Measurements from ENCODE around the gene FOXN4.

FOXN4 gene

DNA sequence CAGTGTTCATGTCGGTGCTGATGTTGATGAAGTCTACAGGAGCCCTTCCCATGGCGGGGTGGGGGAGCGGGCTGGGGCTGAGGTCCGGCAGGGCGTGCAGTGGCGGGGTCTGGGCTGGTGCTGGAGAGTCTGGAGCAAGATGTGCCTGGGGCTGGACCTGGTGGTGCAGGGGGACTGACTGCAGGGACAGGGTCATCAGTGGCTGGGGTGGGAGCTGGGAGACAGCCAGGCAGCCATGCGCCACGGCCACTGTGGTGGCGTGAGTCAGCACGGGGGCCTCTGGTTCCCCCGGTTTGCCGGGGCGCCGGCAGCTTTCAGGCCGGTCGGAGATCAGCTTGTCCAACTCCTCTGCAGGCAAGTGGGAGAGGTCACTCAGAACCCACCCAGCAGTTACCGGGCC, 27.6 kb downstream of the FOXN4 start:
- DNase-seq (ENCODE audit: low read depth in 2 of 2): no peak

DNA sequence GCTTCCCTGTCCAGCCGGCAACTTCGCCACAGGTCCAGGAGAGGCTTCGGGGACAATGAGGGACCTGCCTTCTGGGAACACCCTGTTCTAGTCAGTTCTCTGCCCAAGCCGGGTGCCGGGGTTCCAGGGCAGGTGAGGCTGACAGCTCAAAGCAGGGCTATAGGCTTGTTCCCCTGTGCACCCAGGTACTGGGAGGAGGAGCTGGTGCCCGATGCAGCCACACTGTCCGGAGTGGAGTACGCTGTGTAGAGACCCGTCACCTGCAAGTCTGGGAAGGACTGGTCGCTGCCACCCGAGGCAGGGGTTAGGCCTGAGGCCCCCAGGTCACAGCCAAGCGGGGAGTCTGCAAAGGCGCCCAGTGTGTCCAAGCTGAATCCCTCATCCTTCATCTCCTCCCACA, 29.6 kb downstream of the FOXN4 start:
- DNase-seq (ENCODE audit: low read depth in 2 of 2): no peak

GRCh38 chr12:109278912-109279311, 30.2 kb downstream of the FOXN4 start:
- no peak for DNase-seq (ENCODE audit: low read depth in 2 of 2)

GRCh38 chr12:109277899-109278762, 31.0 kb downstream of the FOXN4 start:
- no peak for DNase-seq (ENCODE audit: low read depth in 2 of 2)

GRCh38 chr12:109277255-109277898, 31.7 kb downstream of the FOXN4 start:
- DNase-seq (ENCODE audit: low read depth in 2 of 2): no peak

GRCh38 chr12:109276160-109276559, 32.9 kb downstream of the FOXN4 start:
- no peak for DNase-seq (ENCODE audit: low read depth in 2 of 2)

GRCh38 chr12:109275173-109275572, 33.9 kb downstream of the FOXN4 start:
- DNase-seq (ENCODE audit: low read depth in 2 of 2): no peak

GRCh38 chr12:109274381-109274780, 34.7 kb downstream of the FOXN4 start:
- no peak for DNase-seq (ENCODE audit: low read depth in 2 of 2)

GRCh38 chr12:109273354-109273753, 35.7 kb downstream of the FOXN4 start:
- DNase-seq (ENCODE audit: low read depth in 2 of 2): no peak

DNA sequence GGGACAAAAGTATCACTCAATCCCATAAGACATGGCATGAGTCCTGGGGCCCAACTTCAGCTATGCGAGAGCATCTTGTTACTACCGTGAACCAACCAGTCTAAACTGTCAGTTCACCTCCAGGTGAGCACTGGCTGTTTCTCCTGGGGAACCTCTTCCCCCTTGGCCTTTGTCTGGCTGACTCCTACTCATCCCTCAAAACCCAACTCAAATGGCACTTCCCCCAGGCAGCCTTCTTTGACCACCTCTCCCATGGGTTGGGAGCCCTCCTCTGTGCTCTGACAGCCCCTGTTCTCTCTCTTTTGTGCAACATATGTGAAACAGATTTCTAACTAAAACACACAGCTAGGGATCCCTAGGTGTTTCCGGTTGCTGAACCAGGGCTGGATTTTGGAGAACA, 37.7 kb downstream of the FOXN4 start:
- no peak for DNase-seq (ENCODE audit: low read depth in 2 of 2)

- no peak for DNase-seq (ENCODE audit: low read depth in 2 of 2)
These were observed 38.6 kb downstream of the FOXN4 start for GRCh38 chr12:109270494-109270893.

DNA sequence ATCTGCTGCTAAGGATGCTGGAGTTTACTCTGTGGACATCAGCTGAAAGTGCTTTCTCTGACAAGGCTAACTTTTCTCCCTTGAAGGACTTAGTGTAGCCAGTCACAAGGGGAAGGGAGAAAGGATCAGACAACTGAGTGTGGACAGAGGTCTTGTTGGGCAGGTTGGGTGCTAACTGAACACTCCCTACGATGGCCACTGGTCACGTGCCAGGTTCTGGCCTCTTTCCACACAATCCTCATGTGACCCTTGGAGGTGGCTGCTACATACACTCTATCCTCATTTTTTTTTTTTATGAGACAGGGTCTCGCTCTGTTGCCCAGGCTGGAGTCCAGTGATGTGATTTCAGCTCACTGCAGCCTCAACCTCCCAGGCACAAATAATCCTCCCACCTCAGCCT, 39.7 kb downstream of the FOXN4 start:
- DNase-seq (ENCODE audit: low read depth in 2 of 2): no peak

GRCh38 chr12:109268896-109269295, 40.2 kb downstream of the FOXN4 start:
- no peak for DNase-seq (ENCODE audit: low read depth in 2 of 2)

- no peak for DNase-seq (ENCODE audit: low read depth in 2 of 2)
These were observed 41.7 kb downstream of the FOXN4 start for GRCh38 chr12:109267361-109267760.

- DNase-seq (ENCODE audit: low read depth in 2 of 2): no peak
These were observed 42.8 kb downstream of the FOXN4 start for GRCh38 chr12:109266106-109266879.

DNA sequence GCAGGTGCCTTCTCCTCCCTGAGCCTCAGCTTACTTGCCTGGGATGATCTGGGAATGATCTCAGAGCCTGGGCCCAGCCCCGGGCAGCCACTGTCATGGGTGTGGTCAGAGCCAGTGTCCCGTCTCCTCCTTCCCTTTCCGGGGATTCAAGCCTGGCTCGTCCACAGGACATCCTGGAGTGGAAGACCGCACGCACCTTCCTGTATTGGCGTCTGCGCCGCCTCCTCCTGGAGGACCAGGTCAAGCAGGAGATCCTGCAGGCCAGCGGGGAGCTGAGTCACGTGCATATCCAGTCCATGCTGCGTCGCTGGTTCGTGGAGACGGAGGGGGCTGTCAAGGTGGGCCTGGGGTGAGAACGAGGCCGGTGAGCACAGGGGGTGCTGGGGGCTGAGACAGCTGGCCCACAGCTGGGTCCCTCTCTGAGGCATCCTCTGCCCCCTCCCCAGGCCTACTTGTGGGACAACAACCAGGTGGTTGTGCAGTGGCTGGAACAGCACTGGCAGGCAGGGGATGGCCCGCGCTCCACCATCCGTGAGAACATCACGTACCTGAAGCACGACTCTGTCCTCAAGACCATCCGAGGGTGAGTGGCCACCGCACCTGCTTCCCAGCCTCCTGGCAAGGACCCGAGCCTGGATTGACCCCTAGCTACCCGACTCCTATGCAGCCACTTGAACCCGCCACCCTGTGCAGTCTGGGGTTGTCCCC, 44.0 kb downstream of the FOXN4 start:
- DNase-seq (ENCODE audit: low read depth in 2 of 2): no peak

DNA sequence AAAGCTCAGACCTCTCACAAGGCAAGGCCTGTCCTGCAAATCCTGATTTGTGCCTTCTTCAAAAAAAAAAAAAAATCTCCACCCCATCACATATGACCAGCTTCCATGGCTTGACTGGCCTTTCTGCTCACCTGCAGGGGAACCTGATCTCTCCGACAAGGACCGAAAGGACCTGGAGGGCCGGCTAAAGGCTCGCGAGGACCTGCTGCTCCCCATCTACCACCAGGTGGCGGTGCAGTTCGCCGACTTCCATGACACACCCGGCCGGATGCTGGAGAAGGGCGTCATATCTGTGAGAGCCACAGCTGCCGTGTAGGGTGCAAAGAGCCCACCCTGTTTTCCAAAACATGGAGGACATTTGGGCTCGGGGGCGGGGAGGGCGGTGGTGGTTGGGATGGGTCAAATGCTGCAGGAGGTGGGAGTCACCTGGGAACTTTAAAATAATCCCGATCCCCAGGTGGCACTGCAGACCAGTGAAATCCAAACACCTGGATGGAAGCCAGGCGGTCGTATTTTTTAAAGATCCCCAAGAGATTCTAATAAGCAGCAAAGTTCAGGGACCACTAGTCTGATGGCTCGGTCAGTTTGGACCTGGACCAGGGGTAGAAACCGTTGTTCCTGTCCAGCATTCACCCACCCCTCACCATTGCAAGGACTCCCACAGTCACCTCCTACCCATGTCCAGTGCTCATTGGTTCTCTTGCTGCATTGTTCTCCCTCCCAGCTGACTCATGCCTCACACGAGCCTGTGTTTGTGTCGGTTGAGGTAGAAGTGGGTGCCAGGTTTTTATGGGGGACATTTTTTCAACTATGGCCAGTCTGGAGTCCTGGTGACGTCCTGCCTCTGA, 44.8 kb downstream of the FOXN4 start:
- peak; percentile 16 to 33 for DNase-seq (ENCODE audit: low read depth in 2 of 2)

DNA sequence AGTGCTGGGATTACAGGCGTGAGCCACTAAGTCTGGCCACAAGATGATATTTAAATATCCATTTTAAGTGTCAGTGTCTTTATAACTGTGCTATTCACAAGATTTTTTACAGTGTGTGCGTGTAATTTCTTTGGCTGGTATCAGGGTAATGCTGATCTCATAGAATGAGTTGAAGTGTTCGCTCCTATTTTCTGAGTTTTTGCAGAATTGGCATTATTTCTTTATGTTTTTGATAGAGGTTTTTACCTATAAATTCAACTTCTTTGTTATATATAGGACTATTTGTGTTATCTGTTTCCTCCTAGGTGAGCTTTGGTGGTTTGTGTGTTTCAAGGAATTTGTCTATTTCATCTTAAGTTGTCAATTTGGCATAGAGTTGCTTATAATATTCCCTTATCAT, 45.6 kb downstream of the FOXN4 start:
- DNase-seq (ENCODE audit: low read depth in 2 of 2): no peak

- DNase-seq (ENCODE audit: low read depth in 2 of 2): no peak
These were observed 47.1 kb downstream of the FOXN4 start for GRCh38 chr12:109261939-109262338.

DNA sequence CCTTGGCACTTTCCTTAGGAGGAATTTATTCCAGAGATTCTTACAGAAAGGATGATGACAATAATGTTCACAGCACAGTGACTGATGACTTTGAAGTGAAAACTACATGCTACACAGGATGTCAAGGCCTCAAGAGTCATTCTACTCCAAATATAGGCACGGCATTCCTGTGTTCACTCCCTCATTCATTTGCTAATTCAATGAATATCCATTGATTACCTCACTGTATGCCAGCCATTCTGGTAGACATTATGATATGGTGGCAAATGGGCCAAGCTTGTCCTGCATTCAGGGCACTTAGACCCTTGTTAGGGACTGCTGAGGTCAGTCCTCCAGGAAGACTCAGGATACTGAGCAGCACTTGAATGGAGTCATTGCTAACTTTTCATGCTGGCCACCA, 48.0 kb downstream of the FOXN4 start:
- no peak for DNase-seq (ENCODE audit: low read depth in 2 of 2)

GRCh38 chr12:109259545-109259895, 49.6 kb downstream of the FOXN4 start:
- DNase-seq (ENCODE audit: low read depth in 2 of 2): no peak

Measured in activated CD4-positive, alpha-beta T cell treated with anti-CD3 and anti-CD28 coated beads for 24 hours (primary cell).